OCI-LY3 (cell line): ENCODE data around the gene TIMP4.

Source experiments
- H2AFZ ChIP-seq: fragments of 200-600, 300-600 bp; shearing (Covaris generic); 2 replicates; pipeline ENCODE4 v1.6.0; 2014; ENCODE audit warnings: antibody characterized with exemption, low read depth, low read length
- H3K27ac ChIP-seq: fragments of 200-600, 300-600 bp; sonication (generic); 2 replicates; pipeline ENCODE4 v1.5.1; 2014; ENCODE audit warnings: mild to moderate bottlenecking, low read length, moderate library complexity, mixed read lengths
- H3K27me3 ChIP-seq: fragments of 200-600, 300-600 bp; sonication (generic); 2 replicates; pipeline ENCODE4 v1.6.1; 2014; ENCODE audit warnings: low read depth, low read length, mixed read lengths
- H3K36me3 ChIP-seq: fragments of 200-600, 300-600 bp; sonication (generic); replicated peaks from 2 replicates; pipeline ENCODE3; 2014; ENCODE audit warnings: low read depth, low read length, mixed read lengths
- H3K4me1 ChIP-seq: fragments of 300-600, 200-600 bp; sonication (generic); 2 replicates; pipeline ENCODE4 v1.6.1; 2014; ENCODE audit warnings: low read length, mixed read lengths
- H3K4me2 ChIP-seq: fragments of 200-600, 300-600 bp; sonication (generic); 2 replicates; pipeline ENCODE4 v1.6.1; 2014; ENCODE audit warnings: low read length, mixed read lengths
- H3K4me3 ChIP-seq: fragments of 300-600, 200-600 bp; sonication (generic); 2 replicates; pipeline ENCODE4 v1.5.1; 2014; ENCODE audit warnings: antibody characterized with exemption, mild to moderate bottlenecking, low read length, moderate library complexity
- H3K79me2 ChIP-seq: fragments of 300-600, 200-600 bp; shearing (Covaris generic); 2 replicates; pipeline ENCODE4 v1.6.1; 2014; ENCODE audit warnings: mild to moderate bottlenecking, low read length, mixed read lengths
- H3K9ac ChIP-seq: fragments of 300-600, 200-600 bp; shearing (Covaris generic); 2 replicates; pipeline ENCODE4 v1.6.0; 2014; ENCODE audit warnings: mild to moderate bottlenecking, low read length, moderate library complexity
- H3K9me3 ChIP-seq: fragments of 200-600, 300-600 bp; shearing (Covaris generic); 2 replicates; pipeline ENCODE4 v1.6.1; 2014; ENCODE audit warnings: low read length, mixed read lengths; ENCODE audit not compliant: insufficient read depth
- H4K20me1 ChIP-seq: fragments of 200-600, 300-600 bp; sonication (generic); 2 replicates; pipeline ENCODE4 v1.6.1; 2016; ENCODE audit warnings: low read length, mixed read lengths; ENCODE audit not compliant: insufficient read depth
- EZH2phosphoT487 ChIP-seq: fragments of 200-600 bp; shearing (Covaris generic); IDR thresholded peaks from 2 replicates; pipeline ENCODE4 v1.6.1; 2018; ENCODE audit warnings: antibody characterized with exemption, mixed run types, low read depth
- TF ChIP-seq, protein P1 (sequence below): fragments of 200-600, 300-600 bp; sonication (generic); IDR thresholded peaks from 2 replicates; pipeline ENCODE4 v1.5.1; 2014; ENCODE audit warnings: antibody characterized with exemption, low read length, low read depth

The TIMP4 gene

DNA sequence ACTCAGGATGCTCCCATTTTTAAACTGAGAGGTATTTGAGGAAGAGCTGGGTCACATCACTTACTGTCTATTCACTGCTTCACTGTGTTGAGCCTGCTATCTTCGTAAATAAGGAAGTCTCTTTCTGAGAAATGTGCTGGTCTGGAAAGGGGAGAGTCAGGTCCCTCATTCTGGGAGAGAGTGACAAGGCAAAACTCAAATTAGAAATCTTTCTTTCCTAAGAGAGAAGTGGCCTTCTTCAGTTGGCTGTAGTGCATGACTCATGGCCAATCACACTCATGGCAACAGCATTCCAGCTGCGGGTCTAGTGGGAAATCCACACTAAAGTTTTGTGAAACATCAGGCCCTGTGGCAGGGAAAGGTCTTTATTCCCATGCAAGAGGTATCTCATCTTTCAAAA, 11.5 kb upstream of the TIMP4 start:
- Histone ChIP-seq H3K79me2 (no peaks in the 10 kb centered on the region), H4K20me1 (no peaks in the 10 kb centered on the region), H3K4me2 (no peak overlapping the region), H3K9me3 (peaks cover 10% of the 10 kb centered on the region; the same call in 1 of the 2 replicates), H3K27me3 (0 out of 2 replicates have a peak, but pooled peaks cover 3% of the 10 kb centered on the region), H3K4me1 (no peaks in the 10 kb centered on the region), H3K4me3 (no peak overlapping the region), H2AFZ (no peak overlapping the region), H3K9ac (no peak overlapping the region), H3K27ac (no peak overlapping the region), H3K36me3 (no peaks in the 10 kb centered on the region)
- TF ChIP-seq, protein P1, sequence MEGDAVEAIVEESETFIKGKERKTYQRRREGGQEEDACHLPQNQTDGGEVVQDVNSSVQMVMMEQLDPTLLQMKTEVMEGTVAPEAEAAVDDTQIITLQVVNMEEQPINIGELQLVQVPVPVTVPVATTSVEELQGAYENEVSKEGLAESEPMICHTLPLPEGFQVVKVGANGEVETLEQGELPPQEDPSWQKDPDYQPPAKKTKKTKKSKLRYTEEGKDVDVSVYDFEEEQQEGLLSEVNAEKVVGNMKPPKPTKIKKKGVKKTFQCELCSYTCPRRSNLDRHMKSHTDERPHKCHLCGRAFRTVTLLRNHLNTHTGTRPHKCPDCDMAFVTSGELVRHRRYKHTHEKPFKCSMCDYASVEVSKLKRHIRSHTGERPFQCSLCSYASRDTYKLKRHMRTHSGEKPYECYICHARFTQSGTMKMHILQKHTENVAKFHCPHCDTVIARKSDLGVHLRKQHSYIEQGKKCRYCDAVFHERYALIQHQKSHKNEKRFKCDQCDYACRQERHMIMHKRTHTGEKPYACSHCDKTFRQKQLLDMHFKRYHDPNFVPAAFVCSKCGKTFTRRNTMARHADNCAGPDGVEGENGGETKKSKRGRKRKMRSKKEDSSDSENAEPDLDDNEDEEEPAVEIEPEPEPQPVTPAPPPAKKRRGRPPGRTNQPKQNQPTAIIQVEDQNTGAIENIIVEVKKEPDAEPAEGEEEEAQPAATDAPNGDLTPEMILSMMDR, result no peak
- no peak for TF ChIP-seq EZH2phosphoT487

DNA sequence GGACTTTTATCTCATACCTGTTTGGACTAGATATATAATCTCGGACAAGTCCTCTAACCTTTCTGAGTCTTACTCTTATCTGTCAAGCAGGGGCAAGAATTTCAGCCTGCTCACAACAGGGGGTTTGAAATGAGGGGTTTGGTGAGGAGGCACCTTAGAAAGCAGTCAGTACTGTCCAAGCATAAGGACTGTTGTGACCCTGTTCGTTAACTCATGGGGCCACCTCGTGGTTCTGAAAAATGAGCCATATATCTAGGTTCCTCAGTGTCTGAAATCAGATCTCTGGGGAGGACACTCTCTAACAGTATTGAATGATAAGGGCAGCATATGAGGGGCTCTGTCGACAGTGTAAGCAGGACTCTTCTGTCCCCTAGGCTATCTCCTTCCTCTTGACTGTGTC, 7.2 kb upstream of the TIMP4 start:
- Histone ChIP-seq H3K9me3 (no peaks in the 10 kb centered on the region), H3K79me2 (no peaks in the 10 kb centered on the region), H4K20me1 (no peaks in the 10 kb centered on the region), H2AFZ (no peak overlapping the region), H3K36me3 (no peaks in the 10 kb centered on the region), H3K4me3 (no peak overlapping the region), H3K27ac (no peak overlapping the region), H3K4me2 (no peak overlapping the region), H3K9ac (no peak overlapping the region), H3K27me3 (0 out of 2 replicates have a peak, but pooled peaks cover 3% of the 10 kb centered on the region), H3K4me1 (no peaks in the 10 kb centered on the region)
- TF ChIP-seq EZH2phosphoT487, result no peak
- TF ChIP-seq, protein P1, result no peak

DNA sequence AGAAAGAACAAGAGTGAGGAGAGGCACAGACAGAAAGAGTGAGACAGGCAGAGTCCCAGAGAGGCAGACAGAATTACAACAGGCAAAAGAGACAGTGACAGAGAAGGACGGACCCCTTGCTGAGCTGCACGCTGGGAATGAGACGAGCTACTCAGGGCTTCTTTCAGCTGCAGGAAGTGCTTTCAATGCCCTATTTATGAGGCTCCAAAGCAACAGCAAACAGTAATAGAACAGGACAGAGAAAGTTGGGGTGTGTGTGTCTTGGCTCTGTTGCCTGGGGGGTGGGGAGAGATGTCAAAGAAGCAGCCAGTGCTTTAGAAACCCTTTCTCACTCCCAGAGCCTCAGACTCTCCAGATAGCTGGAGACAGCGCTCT, 502 bp upstream of the TIMP4 start:
- Histone ChIP-seq H3K4me1 (no peaks in the 10 kb centered on the region), H3K27me3 (peaks cover 5% of the 10 kb centered on the region), H3K79me2 (no peaks in the 10 kb centered on the region), H4K20me1 (no peaks in the 10 kb centered on the region), H3K9me3 (no peaks in the 10 kb centered on the region), H2AFZ (no peak overlapping the region), H3K9ac (no peak overlapping the region), H3K4me2 (no peak overlapping the region), H3K27ac (no peak overlapping the region), H3K36me3 (no peaks in the 10 kb centered on the region), H3K4me3 (no peak overlapping the region)
- TF ChIP-seq, protein P1, result no peak
- TF ChIP-seq EZH2phosphoT487, result no peak

DNA sequence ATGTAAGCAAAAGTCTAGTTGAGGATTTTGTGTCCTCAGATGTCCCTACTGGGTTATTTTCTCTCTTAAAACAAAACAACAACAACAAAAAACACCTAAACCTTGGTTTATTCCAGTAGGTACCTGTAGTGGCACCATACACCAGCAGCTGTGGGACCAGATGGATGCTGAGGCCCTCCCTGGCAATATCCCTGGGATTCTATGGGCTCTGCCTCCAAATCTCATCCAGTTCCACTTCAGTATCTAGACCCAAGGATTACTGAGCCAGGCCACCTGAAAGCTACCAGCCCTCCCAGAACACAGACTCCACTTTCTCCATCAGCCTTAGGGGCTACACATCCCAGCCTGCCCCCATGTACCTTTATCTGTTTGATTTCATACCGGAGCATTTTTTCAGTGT, 1.7 kb downstream of the TIMP4 start:
- Histone ChIP-seq H3K36me3 (no peaks in the 10 kb centered on the region), H3K9me3 (no peaks in the 10 kb centered on the region), H2AFZ (no peak overlapping the region), H3K4me2 (no peak overlapping the region), H4K20me1 (no peaks in the 10 kb centered on the region), H3K4me3 (no peak overlapping the region), H3K4me1 (no peaks in the 10 kb centered on the region), H3K27ac (no peak overlapping the region), H3K79me2 (no peaks in the 10 kb centered on the region), H3K9ac (no peak overlapping the region), H3K27me3 (peaks cover 16% of the 10 kb centered on the region)
- TF ChIP-seq EZH2phosphoT487, result no peak
- TF ChIP-seq, protein P1, result no peak
